ENCODE data around the gene REG3A. TPM values are rescaled to one million over a fixed set of nuclear protein-coding genes. Genes with fewer than 3 reads are reported as not detected.

Gene REG3A
- total RNA-seq, 1 donor from 2014 or later: not detected

DNA sequence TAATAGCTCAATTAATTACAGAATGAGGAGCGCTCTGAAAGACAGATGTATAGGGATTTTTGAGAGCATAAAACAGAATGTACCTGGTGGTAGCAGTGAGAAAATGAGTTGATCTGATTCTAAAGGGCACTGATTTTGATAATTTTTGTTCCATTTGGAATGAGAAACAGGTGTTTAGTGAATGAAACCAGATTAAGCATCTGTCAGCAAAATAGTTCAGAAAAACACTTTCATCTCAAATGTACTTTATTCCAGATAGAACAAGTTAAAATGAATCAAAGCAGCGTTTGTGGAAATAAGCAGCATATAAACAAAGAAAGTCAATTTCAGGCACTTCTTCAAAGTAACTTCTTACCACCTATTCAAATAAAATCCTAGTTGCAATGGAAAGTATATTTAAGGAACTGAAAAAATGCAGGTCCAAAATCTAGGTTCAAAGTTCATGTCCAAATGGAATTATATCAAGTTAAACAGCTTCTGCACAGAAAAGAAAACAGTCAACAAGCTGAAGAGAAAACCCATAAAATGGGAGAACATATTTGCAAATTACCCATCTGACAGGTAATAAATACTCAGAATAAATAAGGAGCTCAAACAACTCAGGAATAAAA is 11.9 kb upstream of the REG3A start:
- no peaks in the 10 kb centered on the region for H3K36me3 Mint-ChIP-seq (ENCODE audit: low read depth, unreplicated experiment)
- H3K27me3 Mint-ChIP-seq (ENCODE audit: low read depth, unreplicated experiment): no peaks in the 10 kb centered on the region

GRCh38 chr2:79162801-79163200 is 3.2 kb upstream of the REG3A start:
- Histone ChIP-seq H3K27ac (ENCODE audit: low read depth, low read length) (no peak overlapping the region), H4K20me1 (ENCODE audit: insufficient read depth, low read length) (no peaks in the 10 kb centered on the region), H3K9ac (ENCODE audit: low read length) (no peak overlapping the region), H3K36me3 (ENCODE audit: insufficient read depth, low read length) (no peaks in the 10 kb centered on the region), H3K79me2 (ENCODE audit: insufficient read depth, low read length) (no peaks in the 10 kb centered on the region), H3K4me2 (ENCODE audit: low read length) (no peak overlapping the region), H3K4me3 (ENCODE audit: insufficient read depth, low read depth, low read length) (no peak overlapping the region), H2AFZ (ENCODE audit: low read depth, low read length) (no peak overlapping the region), H3K9me3 (ENCODE audit: insufficient read depth, low read depth, low read length) (no peaks in the 10 kb centered on the region), H3K27me3 (ENCODE audit: insufficient read depth, low read length) (no peaks in the 10 kb centered on the region), H3K4me1 (ENCODE audit: insufficient read depth, low read length) (no peaks in the 10 kb centered on the region)
- Mint-ChIP-seq H3K27me3 (ENCODE audit: low read depth, unreplicated experiment) (peaks cover 8% of the 10 kb centered on the region), H3K4me3 (ENCODE audit: unreplicated experiment) (no peak overlapping the region), H3K4me1 (ENCODE audit: low read depth, unreplicated experiment) (no peaks in the 10 kb centered on the region), H3K36me3 (ENCODE audit: low read depth, unreplicated experiment) (no peaks in the 10 kb centered on the region), H3K9me3 (ENCODE audit: unreplicated experiment) (peaks cover 3% of the 10 kb centered on the region), H3K27ac (ENCODE audit: unreplicated experiment) (no peak overlapping the region)
- TF ChIP-seq CTCF (IDR thresholded peaks at IDR 0.05; ENCODE audit: insufficient read depth, low read depth, low read length) (no peak), EZH2 (IDR thresholded peaks at IDR 0.05; ENCODE audit: insufficient read depth, low read length) (no peak)
- DNase-seq (ENCODE audit: low read depth): no peak
- FAIRE-seq: no peak

More for the DNA sequence above, 11.9 kb upstream of the REG3A start:
- H3K9me3 ChIP-seq (ENCODE audit: insufficient read depth, low read depth, low read length): no peaks in the 10 kb centered on the region
- DNase-seq (ENCODE audit: low read depth) (no peak), FAIRE-seq (no peak)
- H2AFZ ChIP-seq (ENCODE audit: low read depth, low read length): no peak overlapping the region
- H3K79me2 ChIP-seq (ENCODE audit: insufficient read depth, low read length): no peaks in the 10 kb centered on the region
- H3K4me3 ChIP-seq (ENCODE audit: insufficient read depth, low read depth, low read length): no peak overlapping the region
- H3K9ac ChIP-seq (ENCODE audit: low read length): no peak overlapping the region
- H4K20me1 ChIP-seq (ENCODE audit: insufficient read depth, low read length): no peaks in the 10 kb centered on the region
- TF ChIP-seq CTCF (IDR thresholded peaks at IDR 0.05; ENCODE audit: insufficient read depth, low read depth, low read length): no peak
- TF ChIP-seq EZH2 (IDR thresholded peaks at IDR 0.05; ENCODE audit: insufficient read depth, low read length): no peak
- Mint-ChIP-seq H3K4me1 (ENCODE audit: low read depth, unreplicated experiment) (no peaks in the 10 kb centered on the region), H3K9me3 (ENCODE audit: unreplicated experiment) (no peaks in the 10 kb centered on the region), H3K27ac (ENCODE audit: unreplicated experiment) (no peak overlapping the region), H3K4me3 (ENCODE audit: unreplicated experiment) (no peak overlapping the region)
- no peaks in the 10 kb centered on the region for H3K36me3 ChIP-seq (ENCODE audit: insufficient read depth, low read length)
- no peak overlapping the region for H3K4me2 ChIP-seq (ENCODE audit: low read length)
- H3K4me1 ChIP-seq (ENCODE audit: insufficient read depth, low read length): no peaks in the 10 kb centered on the region
- no peak overlapping the region for H3K27ac ChIP-seq (ENCODE audit: low read depth, low read length)
- H3K27me3 ChIP-seq (ENCODE audit: insufficient read depth, low read length): no peaks in the 10 kb centered on the region

GRCh38 chr2:79162132-79162531 is 2.6 kb upstream of the REG3A start:
- H3K9me3 Mint-ChIP-seq (ENCODE audit: unreplicated experiment): peaks cover 4% of the 10 kb centered on the region
- Histone ChIP-seq H3K27me3 (ENCODE audit: insufficient read depth, low read length) (no peaks in the 10 kb centered on the region), H3K9ac (ENCODE audit: low read length) (no peak overlapping the region), H3K4me2 (ENCODE audit: low read length) (no peak overlapping the region), H3K9me3 (ENCODE audit: insufficient read depth, low read depth, low read length) (no peaks in the 10 kb centered on the region), H3K4me3 (ENCODE audit: insufficient read depth, low read depth, low read length) (no peak overlapping the region), H2AFZ (ENCODE audit: low read depth, low read length) (no peak overlapping the region), H3K36me3 (ENCODE audit: insufficient read depth, low read length) (no peaks in the 10 kb centered on the region), H4K20me1 (ENCODE audit: insufficient read depth, low read length) (no peaks in the 10 kb centered on the region), H3K27ac (ENCODE audit: low read depth, low read length) (no peak overlapping the region), H3K79me2 (ENCODE audit: insufficient read depth, low read length) (no peaks in the 10 kb centered on the region), H3K4me1 (ENCODE audit: insufficient read depth, low read length) (no peaks in the 10 kb centered on the region)
- no peak for FAIRE-seq
- H3K27me3 Mint-ChIP-seq (ENCODE audit: low read depth, unreplicated experiment): peaks cover 12% of the 10 kb centered on the region
- no peak overlapping the region for H3K4me3 Mint-ChIP-seq (ENCODE audit: unreplicated experiment)
- DNase-seq (ENCODE audit: low read depth): no peak
- no peaks in the 10 kb centered on the region for H3K36me3 Mint-ChIP-seq (ENCODE audit: low read depth, unreplicated experiment)
- no peak for TF ChIP-seq CTCF (IDR thresholded peaks at IDR 0.05; ENCODE audit: insufficient read depth, low read depth, low read length)
- TF ChIP-seq EZH2 (IDR thresholded peaks at IDR 0.05; ENCODE audit: insufficient read depth, low read length): no peak
- H3K4me1 Mint-ChIP-seq (ENCODE audit: low read depth, unreplicated experiment): no peaks in the 10 kb centered on the region
- H3K27ac Mint-ChIP-seq (ENCODE audit: unreplicated experiment): no peak overlapping the region

Data from astrocyte (in vitro differentiated cells and primary cell).